HG03469 (cell line): ENCODE results near the gene NT5C1A.

ENCODE experiments used
- ATAC-seq: cut with Tn5 transposase; IDR thresholded peaks from one replicate; pipeline ENCODE4 v1.9.1; 2021; ENCODE audit warnings: mild to moderate bottlenecking, moderate library complexity, moderate number of reproducible peaks; ENCODE audit not compliant: unreplicated experiment

The NT5C1A gene

GRCh38 chr1:39639305-39640130 lies 32.4 kb downstream of the NT5C1A start, which contains the start of gene HEYL:
HEYL (minus strand) TSS chr1:39639643; CDS start chr1:39639625, 18 bp downstream.
- no peak for ATAC-seq

- ATAC-seq: no peak
These were observed 33.0 kb downstream of the NT5C1A start for GRCh38 chr1:39638965-39639304.

GRCh38 chr1:39637361-39637760 lies 34.5 kb downstream of the NT5C1A start:
- ATAC-seq: no peak

GRCh38 chr1:39635871-39636210 lies 36.1 kb downstream of the NT5C1A start:
- no peak for ATAC-seq

- ATAC-seq: no peak
These were observed 36.6 kb downstream of the NT5C1A start for GRCh38 chr1:39635205-39635870.

GRCh38 chr1:39633422-39633821 lies 38.5 kb downstream of the NT5C1A start:
- ATAC-seq: no peak

- no peak for ATAC-seq
These were observed 39.1 kb downstream of the NT5C1A start for GRCh38 chr1:39632682-39633417.

GRCh38 chr1:39632323-39632681 lies 39.6 kb downstream of the NT5C1A start:
- no peak for ATAC-seq

GRCh38 chr1:39631361-39632322 lies 40.3 kb downstream of the NT5C1A start:
- ATAC-seq: no peak

- ATAC-seq: no peak
These were observed 43.0 kb downstream of the NT5C1A start for GRCh38 chr1:39628807-39629350.

GRCh38 chr1:39626646-39627045 lies 45.3 kb downstream of the NT5C1A start:
- ATAC-seq: no peak

- no peak for ATAC-seq
These were observed 46.2 kb downstream of the NT5C1A start for GRCh38 chr1:39625462-39626273.

GRCh38 chr1:39625009-39625408 lies 46.9 kb downstream of the NT5C1A start:
- ATAC-seq: no peak

- ATAC-seq: no peak
These were observed 48.9 kb downstream of the NT5C1A start for GRCh38 chr1:39623053-39623452.

- no peak for ATAC-seq
These were observed 49.5 kb downstream of the NT5C1A start for GRCh38 chr1:39622427-39622826.

- ATAC-seq: no peak
These were observed 51.2 kb downstream of the NT5C1A start for GRCh38 chr1:39620659-39621165.

- no peak for ATAC-seq
These were observed 54.3 kb downstream of the NT5C1A start for GRCh38 chr1:39617488-39618049.

- no peak for ATAC-seq
These were observed 56.7 kb downstream of the NT5C1A start for GRCh38 chr1:39615086-39615673.

- ATAC-seq: no peak
These were observed 57.4 kb downstream of the NT5C1A start for GRCh38 chr1:39614488-39614887.
